IMR-90 (cell line): ENCODE results near the gene AGXT2.

Experiments used
- BHLHE40 ChIP-seq: fragments of 150-350 bp; IDR thresholded peaks from 2 replicates; pipeline ENCODE4 v1.6.1; 2016; ENCODE audit warnings: mild to moderate bottlenecking, low read depth, low read length
- CEBPB ChIP-seq: IDR thresholded peaks from 2 replicates; pipeline ENCODE4 v1.6.1; 2012; ENCODE audit warnings: low read depth, low read length, improper control_type of control experiment
- CHD1 ChIP-seq: IDR thresholded peaks from 2 replicates; pipeline ENCODE4 v1.6.1; 2012; ENCODE audit warnings: low read depth, low read length, improper control_type of control experiment
- ELK1 ChIP-seq: fragments of 150-350 bp; IDR thresholded peaks from 2 replicates; pipeline ENCODE4 v1.6.1; 2016; ENCODE audit warnings: low read depth, mild to moderate bottlenecking, low read length, moderate library complexity, borderline replicate concordance
- MXI1 ChIP-seq: IDR thresholded peaks from 2 replicates; pipeline ENCODE4 v1.6.1; 2012; ENCODE audit warnings: low read depth, mild to moderate bottlenecking, low read length, moderate library complexity, borderline replicate concordance
- NFE2L2 ChIP-seq: fragments of 150-350 bp; IDR thresholded peaks from 2 replicates; pipeline ENCODE4 v1.6.1; 2016; ENCODE audit warnings: low read depth, mild to moderate bottlenecking, low read length
- POLR2A ChIP-seq: IDR thresholded peaks from 2 replicates; pipeline ENCODE4 v1.6.1; 2012; ENCODE audit warnings: mild to moderate bottlenecking, low read depth, low read length
- RAD21 ChIP-seq: IDR thresholded peaks from 2 replicates; pipeline ENCODE4 v1.6.1; 2012; ENCODE audit warnings: low read length, improper control_type of control experiment
- RCOR1 ChIP-seq: IDR thresholded peaks from 2 replicates; pipeline ENCODE4 v1.6.1; 2012; ENCODE audit warnings: mild to moderate bottlenecking, low read length, improper control_type of control experiment; ENCODE audit not compliant: insufficient replicate concordance
- RFX5 ChIP-seq: IDR thresholded peaks from 2 replicates; pipeline ENCODE4 v1.8.0; 2012; ENCODE audit warnings: low read depth, mild to moderate bottlenecking, low read length, moderate library complexity
- USF2 ChIP-seq: fragments of 150-350 bp; IDR thresholded peaks from 2 replicates; pipeline ENCODE4 v1.6.1; 2017; ENCODE audit warnings: mild to moderate bottlenecking, antibody characterized with exemption, low read length, low read depth
- TF ChIP-seq, protein P1 (sequence below): conservative IDR thresholded peaks from 2 replicates; pipeline ENCODE4 v1.5.1; 2012; ENCODE audit warnings: mild to moderate bottlenecking, low read depth, low read length, improper control_type of control experiment

- TF ChIP-seq BHLHE40 (no peak), POLR2A (no peak), USF2 (no peak), RCOR1 (no peak), CEBPB (no peak), MXI1 (no peak), RAD21 (no peak), NFE2L2 (no peak), ELK1 (no peak), CHD1 (no peak), RFX5 (no peak)
- TF ChIP-seq, protein P1, sequence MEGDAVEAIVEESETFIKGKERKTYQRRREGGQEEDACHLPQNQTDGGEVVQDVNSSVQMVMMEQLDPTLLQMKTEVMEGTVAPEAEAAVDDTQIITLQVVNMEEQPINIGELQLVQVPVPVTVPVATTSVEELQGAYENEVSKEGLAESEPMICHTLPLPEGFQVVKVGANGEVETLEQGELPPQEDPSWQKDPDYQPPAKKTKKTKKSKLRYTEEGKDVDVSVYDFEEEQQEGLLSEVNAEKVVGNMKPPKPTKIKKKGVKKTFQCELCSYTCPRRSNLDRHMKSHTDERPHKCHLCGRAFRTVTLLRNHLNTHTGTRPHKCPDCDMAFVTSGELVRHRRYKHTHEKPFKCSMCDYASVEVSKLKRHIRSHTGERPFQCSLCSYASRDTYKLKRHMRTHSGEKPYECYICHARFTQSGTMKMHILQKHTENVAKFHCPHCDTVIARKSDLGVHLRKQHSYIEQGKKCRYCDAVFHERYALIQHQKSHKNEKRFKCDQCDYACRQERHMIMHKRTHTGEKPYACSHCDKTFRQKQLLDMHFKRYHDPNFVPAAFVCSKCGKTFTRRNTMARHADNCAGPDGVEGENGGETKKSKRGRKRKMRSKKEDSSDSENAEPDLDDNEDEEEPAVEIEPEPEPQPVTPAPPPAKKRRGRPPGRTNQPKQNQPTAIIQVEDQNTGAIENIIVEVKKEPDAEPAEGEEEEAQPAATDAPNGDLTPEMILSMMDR = no peak
These were observed 43.0 kb downstream of the AGXT2 start for GRCh38 chr5:35004771-35005170.
